Measurements from ENCODE around the gene PTPRD. TPM values are rescaled to one million over a fixed set of nuclear protein-coding genes. Genes with fewer than 3 reads are reported as not detected.

Gene PTPRD
- total RNA-seq, 3 donors from 2014 or later (not counting 1 experiment from before 2014, with no cell fraction given): 0.05 to 0.68 TPM; not detected in 1

- Mint-ChIP-seq H3K36me3 (no peaks in the 10 kb centered on the region), H3K27me3 (ENCODE audit: low read depth in 2 of 2) (no peaks in the 10 kb centered on the region), H3K27ac (no peak overlapping the region), H3K9me3 (peaks cover 0 to 2% of the 10 kb centered on the region in 2 donors), H3K4me3 (no peak overlapping the region), H3K4me1 (no peaks in the 10 kb centered on the region)
- no peaks in the 10 kb centered on the region for H3K9me3 ChIP-seq (ENCODE audit: control insufficient read depth, insufficient read depth, low read length)
- intact Hi-C loops (cut with micrococcal nuclease): no loop called here
- TF ChIP-seq CTCF (IDR thresholded peaks at IDR 0.05): no peak
- H3K27ac ChIP-seq (ENCODE audit: low read length): no peak overlapping the region
- no peaks in the 10 kb centered on the region for H3K27me3 ChIP-seq (ENCODE audit: control insufficient read depth, insufficient read depth, low read length)
- no peak overlapping the region for H3K4me3 ChIP-seq (ENCODE audit: low read length)
- no peaks in the 10 kb centered on the region for H3K36me3 ChIP-seq (ENCODE audit: control insufficient read depth, insufficient read depth, low read length)
- no peak for DNase-seq
- ATAC-seq: no peak
- H3K4me1 ChIP-seq (ENCODE audit: control insufficient read depth, insufficient read depth, low read length): no peaks in the 10 kb centered on the region
- 100% methylated on average over 2 of the region's 3 CpGs for WGBS (ENCODE audit: insufficient coverage)
These were observed 2091.7 kb downstream of the PTPRD start for GRCh38 chr9:8521112-8521511.

- H3K27me3 Mint-ChIP-seq (ENCODE audit: low read depth in 2 of 2): no peaks in the 10 kb centered on the region
- H3K4me1 Mint-ChIP-seq: no peaks in the 10 kb centered on the region
- TF ChIP-seq CTCF (IDR thresholded peaks at IDR 0.05): no peak
- no peaks in the 10 kb centered on the region for H3K36me3 ChIP-seq (ENCODE audit: control insufficient read depth, insufficient read depth, low read length)
- peaks cover 2% of the 10 kb centered on the region in 2 donors for H3K9me3 Mint-ChIP-seq
- H3K9me3 ChIP-seq (ENCODE audit: control insufficient read depth, insufficient read depth, low read length): no peaks in the 10 kb centered on the region
- intact Hi-C loops (cut with micrococcal nuclease): no loop called here
- no peaks in the 10 kb centered on the region for H3K27me3 ChIP-seq (ENCODE audit: control insufficient read depth, insufficient read depth, low read length)
- DNase-seq (no peak), ATAC-seq (no peak)
- H3K4me1 ChIP-seq (ENCODE audit: control insufficient read depth, insufficient read depth, low read length): no peaks in the 10 kb centered on the region
- H3K27ac Mint-ChIP-seq: no peak overlapping the region
- no peak overlapping the region for H3K4me3 Mint-ChIP-seq
- H3K4me3 ChIP-seq (ENCODE audit: low read length): no peak overlapping the region
- H3K36me3 Mint-ChIP-seq: no peaks in the 10 kb centered on the region
- 67% methylated on average over 1 of the region's 2 CpGs for whole genome bisulfite sequencing (ENCODE audit: insufficient coverage)
- H3K27ac ChIP-seq (ENCODE audit: low read length): no peak overlapping the region
These were observed 2097.1 kb downstream of the PTPRD start for GRCh38 chr9:8515748-8516147.

GRCh38 chr9:8514760-8515159 lies 2098.0 kb downstream of the PTPRD start:
- H3K36me3 Mint-ChIP-seq: no peaks in the 10 kb centered on the region
- Histone ChIP-seq H3K27me3 (ENCODE audit: control insufficient read depth, insufficient read depth, low read length) (no peaks in the 10 kb centered on the region), H3K4me3 (ENCODE audit: low read length) (no peak overlapping the region), H3K36me3 (ENCODE audit: control insufficient read depth, insufficient read depth, low read length) (no peaks in the 10 kb centered on the region), H3K9me3 (ENCODE audit: control insufficient read depth, insufficient read depth, low read length) (no peaks in the 10 kb centered on the region), H3K27ac (ENCODE audit: low read length) (no peak overlapping the region), H3K4me1 (ENCODE audit: control insufficient read depth, insufficient read depth, low read length) (no peaks in the 10 kb centered on the region)
- H3K27me3 Mint-ChIP-seq (ENCODE audit: low read depth in 2 of 2): no peaks in the 10 kb centered on the region
- no peaks in the 10 kb centered on the region for H3K4me1 Mint-ChIP-seq
- WGBS (ENCODE audit: insufficient coverage): 100% methylated on average over 1 of the region's 5 CpGs
- DNase-seq (no peak), ATAC-seq (no peak)
- intact Hi-C loops (cut with micrococcal nuclease): no loop called here
- H3K4me3 Mint-ChIP-seq: no peak overlapping the region
- H3K27ac Mint-ChIP-seq: no peak overlapping the region
- peaks cover 2% of the 10 kb centered on the region in 2 donors for H3K9me3 Mint-ChIP-seq
- no peak for TF ChIP-seq CTCF (IDR thresholded peaks at IDR 0.05)

DNA sequence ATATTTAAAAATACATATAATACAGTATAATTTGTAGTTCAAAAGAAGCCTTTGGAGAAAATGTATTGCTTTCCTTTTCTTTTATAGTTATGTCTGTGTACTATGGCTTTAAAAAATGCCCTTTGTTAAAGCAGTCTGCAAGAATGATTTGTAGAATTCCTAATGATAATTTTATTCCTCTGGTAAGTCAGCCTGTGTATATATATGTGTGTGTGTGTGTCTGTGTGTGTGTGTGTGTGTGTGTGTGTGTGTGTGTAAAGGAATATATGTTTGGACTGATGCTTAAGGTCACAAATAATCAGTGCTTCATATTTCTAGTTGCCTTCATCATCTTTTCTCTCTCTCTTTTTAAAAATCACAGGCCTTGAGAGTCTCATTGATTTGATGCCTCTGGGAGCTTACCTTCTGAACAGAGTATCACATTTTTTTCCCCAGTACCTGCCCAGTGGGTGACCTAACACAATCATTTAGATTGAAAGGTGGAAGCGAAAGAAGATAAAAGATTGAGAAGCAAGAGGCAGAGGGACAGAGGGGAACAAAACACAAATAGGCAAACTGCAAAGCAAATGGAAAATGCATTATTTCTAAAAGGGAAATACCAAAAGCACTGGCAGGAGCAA lies 2104.0 kb downstream of the PTPRD start:
- H3K4me3 Mint-ChIP-seq: no peak overlapping the region
- no peaks in the 10 kb centered on the region for H3K27me3 Mint-ChIP-seq (ENCODE audit: low read depth in 2 of 2)
- DNase-seq (no peak), ATAC-seq (no peak)
- H3K36me3 ChIP-seq (ENCODE audit: control insufficient read depth, insufficient read depth, low read length): no peaks in the 10 kb centered on the region
- H3K27me3 ChIP-seq (ENCODE audit: control insufficient read depth, insufficient read depth, low read length): no peaks in the 10 kb centered on the region
- H3K4me1 Mint-ChIP-seq: no peaks in the 10 kb centered on the region
- no peaks in the 10 kb centered on the region for H3K36me3 Mint-ChIP-seq
- TF ChIP-seq CTCF (IDR thresholded peaks at IDR 0.05): no peak
- no peak overlapping the region for H3K27ac Mint-ChIP-seq
- 71% methylated on average over 1 of the region's 1 CpG for WGBS (ENCODE audit: insufficient coverage)
- H3K4me1 ChIP-seq (ENCODE audit: control insufficient read depth, insufficient read depth, low read length): no peaks in the 10 kb centered on the region
- H3K27ac ChIP-seq (ENCODE audit: low read length): no peak overlapping the region
- intact Hi-C loops (cut with micrococcal nuclease): no loop called here
- H3K4me3 ChIP-seq (ENCODE audit: low read length): no peak overlapping the region
- H3K9me3 Mint-ChIP-seq: no peaks in the 10 kb centered on the region
- no peaks in the 10 kb centered on the region for H3K9me3 ChIP-seq (ENCODE audit: control insufficient read depth, insufficient read depth, low read length)
